A172 (cell line): ENCODE data around the gene AP1B1. TPM values are rescaled to one million over a fixed set of nuclear protein-coding genes. Genes with fewer than 3 reads are reported as not detected.
A peak's percentile ranks its signal among the peaks of the same experiment; 100 is the strongest.
"Not testable (repeated sequence)": the region's sequence is repeated elsewhere in the genome, so short reads cannot be mapped to it uniquely, and the experiment has no call there.

ENCODE experiments used
- DNase-seq: peaks from one replicate; pipeline ENCODE4 v3.0.0-alpha.2; 2015; ENCODE audit warnings: low spot score
- total RNA-seq: library from RNA; depleted of rRNA; stranded (reverse); fragments of >200 nt; shearing (Covaris generic); gene quantifications from 2 replicates; pipeline ENCODE4 v1.2.3, GENCODE V29; 2014

Gene AP1B1
- total RNA-seq, 1 experiment from 2014 or later, result 33.2 TPM

DNA sequence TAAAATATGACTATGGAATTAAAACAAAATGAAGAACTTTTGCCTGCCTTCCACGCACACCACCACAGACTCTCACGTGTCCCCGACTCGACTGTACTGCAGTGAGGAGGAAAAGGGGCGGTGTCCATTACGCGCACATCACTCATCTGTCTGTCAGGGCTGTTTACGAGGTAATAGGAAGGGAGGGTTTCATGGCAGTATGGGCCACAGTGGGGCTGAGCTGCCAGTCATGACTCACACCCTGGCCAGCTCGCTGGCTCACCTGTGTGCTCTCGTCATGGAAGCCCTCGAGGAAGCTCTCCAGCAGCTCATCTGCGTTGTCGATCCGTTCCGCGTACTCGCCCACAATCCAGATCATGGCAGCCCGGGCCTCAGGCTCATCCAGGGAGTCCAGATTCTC is 39.4 kb downstream of the AP1B1 start:
- no peak for DNase-seq

DNA sequence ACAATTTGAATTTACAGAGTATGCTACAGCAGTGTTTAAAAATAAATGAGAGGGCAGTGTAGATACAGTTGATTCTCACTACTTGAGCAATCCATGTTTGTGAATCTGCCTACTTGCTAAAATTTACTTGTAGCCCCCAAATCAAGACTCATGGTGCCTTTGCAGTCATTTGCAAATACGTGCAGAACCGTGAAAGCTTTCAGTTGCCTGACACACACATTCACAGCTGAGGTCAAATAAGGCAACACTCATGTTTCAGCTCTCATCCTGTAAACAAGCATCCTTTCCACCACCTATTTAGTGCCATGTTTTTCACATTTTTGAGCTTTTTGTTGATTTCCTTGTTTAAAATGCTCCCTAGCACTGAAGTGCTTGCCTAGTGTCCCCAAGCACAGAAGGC is 40.3 kb downstream of the AP1B1 start:
- DNase-seq, result no peak

- DNase-seq, result no peak
Observed at GRCh38 chr22:29346659-29347058, 41.7 kb downstream of the AP1B1 start.

DNA sequence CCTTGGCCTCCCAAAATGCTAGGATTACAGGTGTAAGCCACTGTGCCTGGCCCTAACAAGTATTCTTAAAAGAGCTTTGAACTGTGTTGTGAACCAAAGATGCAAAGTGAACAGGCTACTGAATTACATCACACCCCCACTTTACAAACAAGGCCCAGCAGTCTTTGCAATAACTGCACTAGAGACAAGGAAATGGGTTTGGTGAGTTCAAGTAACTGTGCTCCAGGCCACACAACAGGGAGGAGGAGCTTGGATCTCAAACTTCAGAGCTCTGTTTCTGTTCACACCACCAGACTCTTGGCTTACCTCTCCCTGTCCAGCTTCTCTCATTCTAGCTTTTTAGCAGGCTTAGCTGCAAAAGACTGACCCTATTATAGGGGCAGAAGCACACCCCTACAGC is 42.4 kb downstream of the AP1B1 start:
- no peak for DNase-seq

DNA sequence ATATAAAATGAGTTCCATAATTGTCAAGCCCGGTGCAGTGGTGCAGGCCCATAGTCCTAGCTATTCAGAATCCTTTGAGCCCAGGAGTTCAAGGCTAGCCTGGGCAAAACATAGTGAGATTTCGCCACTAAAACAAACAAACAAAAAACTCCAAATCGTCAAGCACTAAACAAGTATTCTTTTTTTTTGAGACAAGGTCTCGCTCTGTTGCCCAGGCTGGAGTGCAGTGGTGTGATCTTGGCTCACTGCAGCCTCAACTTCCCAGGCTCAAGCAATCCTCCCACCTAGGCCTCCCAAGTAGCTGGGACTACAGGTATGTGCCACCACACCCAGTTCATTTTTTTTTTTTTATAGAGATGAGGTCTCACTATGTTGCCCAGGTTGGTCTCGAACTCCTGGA is 43.5 kb downstream of the AP1B1 start:
- DNase-seq, result not testable (repeated sequence)

DNA sequence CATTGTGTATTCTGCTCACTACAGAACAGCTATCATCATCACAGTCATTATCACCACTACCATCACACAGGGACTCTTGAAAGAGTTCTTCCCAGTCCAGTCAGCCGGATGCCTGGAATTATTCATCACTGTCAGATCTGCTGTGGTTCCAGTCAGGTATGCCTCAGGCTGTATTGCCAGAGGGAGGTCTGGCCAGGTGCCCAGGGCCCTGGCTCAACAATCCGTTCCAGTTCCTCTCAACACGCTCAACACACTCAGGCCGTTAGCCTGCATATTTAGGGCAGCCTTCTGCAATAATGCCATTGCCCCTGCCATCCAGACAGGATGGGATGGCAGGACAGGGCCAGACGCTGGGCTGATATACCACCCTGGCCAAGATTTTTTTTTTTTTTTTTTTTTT is 44.2 kb downstream of the AP1B1 start:
- DNase-seq, result peak; percentile 96

- peak; percentile 59 for DNase-seq
Observed at GRCh38 chr22:29343313-29343805, 45.0 kb downstream of the AP1B1 start.

DNA sequence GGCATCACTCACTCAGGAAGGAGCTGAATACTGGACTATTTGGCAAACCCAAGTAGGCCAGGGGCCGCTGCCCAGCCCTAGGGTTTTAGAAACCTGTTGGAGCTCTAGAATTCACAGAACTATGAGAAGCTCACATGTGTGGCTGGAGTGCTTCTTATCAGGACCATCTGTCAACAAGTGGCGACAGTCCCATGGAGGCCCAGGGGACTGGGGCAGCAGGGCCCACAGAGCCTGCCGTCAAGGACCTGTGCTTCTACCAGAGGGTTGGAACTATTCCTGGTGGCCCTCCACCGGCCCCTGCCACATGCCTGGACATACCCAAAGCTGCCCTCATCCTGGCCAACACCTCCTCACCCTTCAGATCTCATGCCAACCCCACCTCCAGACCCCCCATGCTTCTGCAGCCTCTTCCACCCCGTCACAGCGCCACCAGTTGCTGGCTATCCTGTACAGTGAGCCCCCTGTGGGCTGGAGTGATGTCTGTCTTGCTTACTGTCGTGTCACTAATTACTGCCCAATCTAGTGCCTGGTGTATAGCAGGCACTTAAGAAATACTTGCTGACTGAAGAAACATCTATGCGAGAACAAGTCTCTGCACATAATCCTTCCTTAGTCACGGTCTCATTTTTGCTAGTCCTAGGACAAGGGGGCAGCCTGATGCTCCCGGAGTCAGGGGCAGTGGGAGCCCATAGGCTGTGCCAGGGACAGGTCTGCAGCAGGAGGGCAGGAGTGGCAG is 45.6 kb downstream of the AP1B1 start:
- DNase-seq, result no peak

- no peak for DNase-seq
Observed at GRCh38 chr22:29342177-29342576, 46.2 kb downstream of the AP1B1 start.

GRCh38 chr22:29341849-29342127 is 46.6 kb downstream of the AP1B1 start:
- DNase-seq, result no peak

- no peak for DNase-seq
Observed at GRCh38 chr22:29341056-29341848, 47.1 kb downstream of the AP1B1 start.

DNA sequence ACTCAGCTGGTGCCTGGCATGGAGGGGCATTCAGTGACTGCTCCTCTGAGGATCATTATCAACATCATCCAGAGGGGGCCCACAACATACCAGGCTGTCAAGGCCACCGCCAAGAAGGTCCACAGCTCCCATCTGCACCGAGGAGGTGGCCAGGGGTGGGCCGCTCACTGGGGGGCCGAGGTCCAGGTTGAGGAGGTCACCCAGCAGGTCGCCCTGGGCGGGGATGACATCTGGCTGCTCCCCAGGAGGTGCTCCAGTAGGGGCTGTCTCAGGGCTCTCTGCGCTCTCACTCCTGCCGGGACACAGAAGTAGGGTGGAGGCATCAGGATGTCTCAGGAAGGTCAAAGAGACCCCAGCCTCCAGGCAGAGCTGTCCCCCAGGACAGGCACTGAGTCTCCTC is 47.8 kb downstream of the AP1B1 start:
- DNase-seq, result no peak

- peak; percentile 46 for DNase-seq
Observed at GRCh38 chr22:29339381-29340235, 48.8 kb downstream of the AP1B1 start.

DNA sequence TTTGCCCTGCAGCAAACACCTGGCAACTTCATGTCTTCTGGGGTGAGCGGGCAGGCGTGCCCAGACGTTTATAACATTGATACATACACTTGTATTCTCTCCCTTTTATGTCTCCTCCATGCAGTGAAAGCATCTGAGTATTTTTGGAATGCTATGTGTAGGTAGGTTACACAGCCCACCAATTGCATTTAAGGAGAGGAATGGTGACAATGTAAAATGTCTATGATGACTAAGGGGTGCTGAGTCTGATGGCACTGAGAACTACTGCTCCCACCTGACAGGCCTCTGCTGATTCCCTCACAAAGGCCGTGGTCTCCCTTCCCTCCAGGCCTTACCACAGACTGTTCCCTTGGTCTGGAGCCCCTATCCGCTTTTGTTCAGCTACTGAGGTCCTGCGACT is 50.0 kb downstream of the AP1B1 start:
- no peak for DNase-seq

DNA sequence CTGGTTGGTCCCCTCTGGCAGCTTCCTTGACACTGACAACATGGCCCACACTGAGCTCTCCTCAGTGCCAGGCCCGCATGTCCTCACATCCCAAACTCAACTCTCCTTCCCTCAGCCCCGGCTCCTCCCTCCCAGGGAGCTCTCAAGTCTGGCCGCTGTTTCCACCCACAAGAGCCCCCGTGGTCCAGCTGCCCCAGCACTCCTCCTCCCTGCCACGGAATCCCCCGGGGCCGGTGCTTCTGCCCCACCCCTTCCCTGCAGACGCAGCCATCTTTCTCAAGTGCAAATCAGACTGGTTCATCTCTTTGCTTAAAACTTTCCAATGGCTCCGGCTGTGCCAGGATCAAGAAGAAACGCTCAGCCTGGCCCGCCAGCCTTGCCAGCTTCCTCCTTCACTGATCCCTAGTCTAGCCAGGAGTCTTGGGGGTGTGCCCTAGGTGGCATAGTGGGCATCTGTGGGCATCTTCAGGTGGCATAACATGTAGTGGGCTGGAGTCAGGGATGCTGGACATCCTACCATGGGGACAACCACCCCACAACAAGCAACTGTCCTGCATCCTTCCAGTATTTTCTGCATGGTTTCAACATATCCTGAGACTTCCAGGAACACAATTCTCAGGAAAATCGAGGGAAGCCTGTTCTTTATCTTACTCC is 50.6 kb downstream of the AP1B1 start:
- no peak for DNase-seq

GRCh38 chr22:29336751-29337490 is 51.4 kb downstream of the AP1B1 start:
- DNase-seq, result no peak

DNA sequence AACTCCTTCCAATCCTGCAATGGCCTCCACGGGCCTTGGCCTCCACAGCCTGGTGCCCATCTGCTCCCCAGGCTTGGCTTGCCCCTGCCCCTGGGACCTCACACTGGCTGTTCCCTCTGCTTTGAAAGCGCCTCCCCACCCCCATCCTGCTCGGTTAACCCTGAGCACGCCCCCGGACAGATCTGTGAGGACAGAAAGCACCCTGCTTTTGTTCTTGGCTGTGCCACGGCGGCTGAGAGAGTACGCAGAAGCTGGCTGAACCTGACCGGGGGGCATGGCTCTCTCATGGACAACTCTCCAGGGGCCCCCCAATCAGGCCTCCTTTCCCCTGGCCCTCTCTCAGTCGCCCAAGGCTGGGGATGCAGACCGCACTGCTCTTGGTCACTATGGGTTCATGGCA is 52.7 kb downstream of the AP1B1 start:
- no peak for DNase-seq

DNA sequence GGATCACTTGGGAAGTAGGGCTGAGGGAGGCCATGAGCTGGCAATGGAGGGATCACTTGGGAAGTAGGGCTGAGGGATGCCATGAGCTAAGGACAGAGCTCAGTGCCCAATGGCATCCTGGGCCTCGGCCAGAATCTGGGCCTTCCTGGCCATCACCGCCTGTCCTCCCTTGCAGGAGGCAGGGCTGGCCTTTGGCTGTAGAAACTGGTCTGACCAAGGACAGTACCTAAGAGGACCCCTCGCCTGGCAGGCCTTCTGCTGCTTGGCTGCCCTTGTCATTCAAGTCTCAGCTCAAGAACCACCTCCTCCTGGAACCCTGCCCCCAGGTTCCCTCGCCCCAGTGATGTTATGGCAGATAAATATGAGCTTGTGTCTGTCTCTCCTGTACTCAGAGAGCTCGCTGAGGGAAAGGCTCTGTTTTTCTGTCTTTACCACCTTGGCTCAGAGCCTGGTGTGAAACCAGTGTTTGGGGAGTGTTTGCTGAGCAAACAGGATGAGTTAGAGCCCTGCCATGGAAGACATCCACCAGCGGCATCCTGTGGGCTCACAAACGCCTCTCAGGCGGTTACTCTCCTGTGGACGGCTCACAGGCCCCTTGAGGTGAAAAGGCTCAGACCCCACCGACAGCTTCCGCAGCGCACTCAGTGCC is 53.5 kb downstream of the AP1B1 start:
- no peak for DNase-seq

- no peak for DNase-seq
Observed at GRCh38 chr22:29334148-29334547, 54.2 kb downstream of the AP1B1 start.

DNA sequence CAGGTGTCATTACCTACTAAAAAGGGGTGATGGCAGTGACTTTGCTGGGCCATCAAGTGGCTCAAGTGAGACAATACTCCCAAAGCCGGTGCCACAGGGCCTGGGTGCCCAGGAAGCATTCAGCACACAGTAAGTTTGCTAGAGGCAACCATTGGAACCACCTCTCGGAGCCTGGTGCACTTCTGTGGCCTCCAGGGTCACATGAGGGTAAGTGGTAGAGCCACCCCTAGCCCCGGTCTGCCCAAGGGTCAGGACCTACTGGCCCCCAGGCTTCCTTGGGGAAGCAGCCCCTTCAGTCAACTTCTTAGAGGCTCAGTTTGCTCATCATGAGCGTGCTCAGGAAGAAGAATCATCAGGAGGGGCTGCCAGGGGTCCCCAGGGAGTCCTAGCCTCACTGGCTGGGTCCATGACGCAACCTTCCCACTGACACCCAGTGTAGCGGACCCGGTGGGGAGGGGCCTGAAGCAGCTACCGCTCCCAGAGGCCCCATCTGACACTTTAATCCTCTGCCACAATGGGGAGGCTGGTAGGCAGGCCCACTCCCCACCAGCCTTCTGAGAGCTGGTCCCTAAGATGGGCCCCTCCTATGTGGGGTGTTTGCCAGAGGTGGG is 55.4 kb downstream of the AP1B1 start:
- no peak for DNase-seq
